GM12878 (cell line): ENCODE measurements around the gene XRCC4.

Experiments used
- CREB1 ChIP-seq: IDR thresholded peaks from 2 replicates; pipeline ENCODE4 v1.6.1; 2012; ENCODE audit warnings: low read depth, mild to moderate bottlenecking, inconsistent platforms
- EP300 ChIP-seq, 2 experiments: fragments of 150-350 bp in 1 of 2; IDR thresholded peaks; 2 replicates each; pipeline ENCODE4 v1.6.1; 2011 to 2012; ENCODE audit warnings: low read depth in 2 of 2, low read length in 2 of 2, borderline replicate concordance in 1 of 2, improper control_type of control experiment in 1 of 2, inconsistent platforms in 1 of 2; ENCODE audit not compliant: control insufficient read depth in 1 of 2
- FOS ChIP-seq: IDR thresholded peaks from 3 replicates; pipeline ENCODE4 v1.6.1; 2011; ENCODE audit warnings: borderline replicate concordance; ENCODE audit not compliant: insufficient read length; ENCODE audit errors: extremely low read depth
- HDAC2 ChIP-seq: fragments of 200-600 bp; sonication (generic); IDR thresholded peaks from 2 replicates; pipeline ENCODE4 v1.6.1; 2017
- JUND ChIP-seq: IDR thresholded peaks from 2 replicates; pipeline ENCODE4 v1.6.1; 2012; ENCODE audit warnings: low read depth, mild to moderate bottlenecking, low read length, improper control_type of control experiment, moderate library complexity
- POLR2A ChIP-seq: IDR thresholded peaks from 2 replicates; pipeline ENCODE4 v1.6.1; 2011; ENCODE audit warnings: low read depth, mild to moderate bottlenecking, low read length
- POLR2AphosphoS2 ChIP-seq: IDR thresholded peaks from 2 replicates; pipeline ENCODE4 v1.6.1; 2011; ENCODE audit warnings: low read depth, mild to moderate bottlenecking, low read length, improper control_type of control experiment, moderate library complexity
- ZNF274 ChIP-seq: IDR thresholded peaks from one replicate; pipeline ENCODE4 v1.8.0; 2011; ENCODE audit not compliant: insufficient read length, insufficient read depth
- TF ChIP-seq, protein P1 (sequence below), 3 experiments: IDR thresholded peaks in 2 of 3; conservative IDR thresholded peaks in 1 of 3; 2 replicates each; pipeline ENCODE4 v1.5.1; 2011; ENCODE audit warnings: low read depth in 3 of 3, low read length in 3 of 3, mild to moderate bottlenecking in 3 of 3, control low read depth in 2 of 3, moderate library complexity in 2 of 3, inconsistent platforms in 1 of 3, mixed read lengths in 1 of 3; ENCODE audit not compliant: control insufficient read depth in 2 of 3, insufficient read depth in 1 of 3; ENCODE audit errors: extremely low read depth in 1 of 3
- TF ChIP-seq, protein P2 (sequence below): IDR thresholded peaks from 2 replicates; pipeline ENCODE4 v1.6.1; 2012; ENCODE audit warnings: low read depth, low read length, improper control_type of control experiment
- TF ChIP-seq, protein P3 (sequence below): IDR thresholded peaks from 2 replicates; pipeline ENCODE4 v1.6.1; 2011; ENCODE audit warnings: low read depth, low read length, improper control_type of control experiment, borderline replicate concordance
- TF ChIP-seq, protein P4 (sequence below): fragments of 150-350 bp; IDR thresholded peaks from 2 replicates; pipeline ENCODE4 v1.6.1; 2016; ENCODE audit warnings: low read depth, low read length
- TF ChIP-seq, protein P5 (sequence below): IDR thresholded peaks from 2 replicates; pipeline ENCODE4 v1.6.1; 2012; ENCODE audit warnings: low read depth, low read length, improper control_type of control experiment

DNA sequence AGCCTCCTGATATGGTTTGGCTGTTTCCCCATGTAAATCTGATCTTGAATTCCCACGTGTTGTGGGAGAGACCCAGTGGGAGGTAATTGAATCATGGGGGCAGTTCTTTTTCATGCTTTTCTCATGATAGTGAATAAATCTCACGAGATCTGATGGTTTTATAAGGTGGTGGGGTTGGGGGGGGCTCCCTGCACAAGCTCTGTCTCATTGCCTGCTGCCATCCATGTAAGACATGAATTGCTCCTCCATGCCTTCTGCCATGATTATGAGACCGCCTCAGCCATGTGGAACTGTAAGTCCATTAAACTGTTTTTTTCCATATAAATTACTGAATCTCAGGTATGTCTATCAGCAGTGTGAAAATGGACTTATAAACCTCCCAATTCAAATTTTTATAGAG, 12.8 kb downstream of the XRCC4 start:
- no peak for TF ChIP-seq POLR2AphosphoS2
- TF ChIP-seq FOS: no peak
- TF ChIP-seq ZNF274: no peak
- TF ChIP-seq, protein P1, sequence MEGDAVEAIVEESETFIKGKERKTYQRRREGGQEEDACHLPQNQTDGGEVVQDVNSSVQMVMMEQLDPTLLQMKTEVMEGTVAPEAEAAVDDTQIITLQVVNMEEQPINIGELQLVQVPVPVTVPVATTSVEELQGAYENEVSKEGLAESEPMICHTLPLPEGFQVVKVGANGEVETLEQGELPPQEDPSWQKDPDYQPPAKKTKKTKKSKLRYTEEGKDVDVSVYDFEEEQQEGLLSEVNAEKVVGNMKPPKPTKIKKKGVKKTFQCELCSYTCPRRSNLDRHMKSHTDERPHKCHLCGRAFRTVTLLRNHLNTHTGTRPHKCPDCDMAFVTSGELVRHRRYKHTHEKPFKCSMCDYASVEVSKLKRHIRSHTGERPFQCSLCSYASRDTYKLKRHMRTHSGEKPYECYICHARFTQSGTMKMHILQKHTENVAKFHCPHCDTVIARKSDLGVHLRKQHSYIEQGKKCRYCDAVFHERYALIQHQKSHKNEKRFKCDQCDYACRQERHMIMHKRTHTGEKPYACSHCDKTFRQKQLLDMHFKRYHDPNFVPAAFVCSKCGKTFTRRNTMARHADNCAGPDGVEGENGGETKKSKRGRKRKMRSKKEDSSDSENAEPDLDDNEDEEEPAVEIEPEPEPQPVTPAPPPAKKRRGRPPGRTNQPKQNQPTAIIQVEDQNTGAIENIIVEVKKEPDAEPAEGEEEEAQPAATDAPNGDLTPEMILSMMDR (IDR thresholded peaks at IDR 0.05 in 2 of 3, conservative IDR thresholded peaks at IDR 0.05 in 1 of 3; ENCODE audit: control insufficient read depth in 2 of 3, extremely low read depth in 1 of 3, insufficient read depth in 1 of 3, low read depth in 3 of 3, low read length in 3 of 3): no peak
- TF ChIP-seq, protein P2, sequence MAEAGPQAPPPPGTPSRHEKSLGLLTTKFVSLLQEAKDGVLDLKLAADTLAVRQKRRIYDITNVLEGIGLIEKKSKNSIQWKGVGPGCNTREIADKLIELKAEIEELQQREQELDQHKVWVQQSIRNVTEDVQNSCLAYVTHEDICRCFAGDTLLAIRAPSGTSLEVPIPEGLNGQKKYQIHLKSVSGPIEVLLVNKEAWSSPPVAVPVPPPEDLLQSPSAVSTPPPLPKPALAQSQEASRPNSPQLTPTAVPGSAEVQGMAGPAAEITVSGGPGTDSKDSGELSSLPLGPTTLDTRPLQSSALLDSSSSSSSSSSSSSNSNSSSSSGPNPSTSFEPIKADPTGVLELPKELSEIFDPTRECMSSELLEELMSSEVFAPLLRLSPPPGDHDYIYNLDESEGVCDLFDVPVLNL: no peak
- no peak for TF ChIP-seq EP300 (IDR thresholded peaks at IDR 0.05; ENCODE audit: borderline replicate concordance in 1 of 2, control insufficient read depth in 1 of 2, low read depth in 2 of 2, low read length in 2 of 2)
- TF ChIP-seq POLR2A: no peak
- TF ChIP-seq, protein P3, sequence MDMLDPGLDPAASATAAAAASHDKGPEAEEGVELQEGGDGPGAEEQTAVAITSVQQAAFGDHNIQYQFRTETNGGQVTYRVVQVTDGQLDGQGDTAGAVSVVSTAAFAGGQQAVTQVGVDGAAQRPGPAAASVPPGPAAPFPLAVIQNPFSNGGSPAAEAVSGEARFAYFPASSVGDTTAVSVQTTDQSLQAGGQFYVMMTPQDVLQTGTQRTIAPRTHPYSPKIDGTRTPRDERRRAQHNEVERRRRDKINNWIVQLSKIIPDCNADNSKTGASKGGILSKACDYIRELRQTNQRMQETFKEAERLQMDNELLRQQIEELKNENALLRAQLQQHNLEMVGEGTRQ: no peak
- no peak for TF ChIP-seq JUND
- no peak for TF ChIP-seq CREB1
- TF ChIP-seq, protein P4, sequence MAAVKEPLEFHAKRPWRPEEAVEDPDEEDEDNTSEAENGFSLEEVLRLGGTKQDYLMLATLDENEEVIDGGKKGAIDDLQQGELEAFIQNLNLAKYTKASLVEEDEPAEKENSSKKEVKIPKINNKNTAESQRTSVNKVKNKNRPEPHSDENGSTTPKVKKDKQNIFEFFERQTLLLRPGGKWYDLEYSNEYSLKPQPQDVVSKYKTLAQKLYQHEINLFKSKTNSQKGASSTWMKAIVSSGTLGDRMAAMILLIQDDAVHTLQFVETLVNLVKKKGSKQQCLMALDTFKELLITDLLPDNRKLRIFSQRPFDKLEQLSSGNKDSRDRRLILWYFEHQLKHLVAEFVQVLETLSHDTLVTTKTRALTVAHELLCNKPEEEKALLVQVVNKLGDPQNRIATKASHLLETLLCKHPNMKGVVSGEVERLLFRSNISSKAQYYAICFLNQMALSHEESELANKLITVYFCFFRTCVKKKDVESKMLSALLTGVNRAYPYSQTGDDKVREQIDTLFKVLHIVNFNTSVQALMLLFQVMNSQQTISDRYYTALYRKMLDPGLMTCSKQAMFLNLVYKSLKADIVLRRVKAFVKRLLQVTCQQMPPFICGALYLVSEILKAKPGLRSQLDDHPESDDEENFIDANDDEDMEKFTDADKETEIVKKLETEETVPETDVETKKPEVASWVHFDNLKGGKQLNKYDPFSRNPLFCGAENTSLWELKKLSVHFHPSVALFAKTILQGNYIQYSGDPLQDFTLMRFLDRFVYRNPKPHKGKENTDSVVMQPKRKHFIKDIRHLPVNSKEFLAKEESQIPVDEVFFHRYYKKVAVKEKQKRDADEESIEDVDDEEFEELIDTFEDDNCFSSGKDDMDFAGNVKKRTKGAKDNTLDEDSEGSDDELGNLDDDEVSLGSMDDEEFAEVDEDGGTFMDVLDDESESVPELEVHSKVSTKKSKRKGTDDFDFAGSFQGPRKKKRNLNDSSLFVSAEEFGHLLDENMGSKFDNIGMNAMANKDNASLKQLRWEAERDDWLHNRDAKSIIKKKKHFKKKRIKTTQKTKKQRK: no peak
- TF ChIP-seq HDAC2: no peak
- TF ChIP-seq, protein P5, sequence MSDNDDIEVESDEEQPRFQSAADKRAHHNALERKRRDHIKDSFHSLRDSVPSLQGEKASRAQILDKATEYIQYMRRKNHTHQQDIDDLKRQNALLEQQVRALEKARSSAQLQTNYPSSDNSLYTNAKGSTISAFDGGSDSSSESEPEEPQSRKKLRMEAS: no peak
